ENCODE data around the gene FIGNL2.

- TF ChIP-seq CTCF (IDR thresholded peaks at IDR 0.05) (no peak), POLR2A (IDR thresholded peaks at IDR 0.05) (no peak), POLR2AphosphoS5 (IDR thresholded peaks at IDR 0.05) (no peak), EP300 (IDR thresholded peaks at IDR 0.05) (no peak)
Observed at GRCh38 chr12:51850965-51851299, 2.4 kb upstream of the FIGNL2 start.

All from upper lobe of left lung (tissue), 4 donors.